SH-SY5Y (cell line): ENCODE results near the gene ILK.

Source experiments
- GATA2 ChIP-seq: IDR thresholded peaks from 2 replicates; pipeline ENCODE4 v1.6.1; 2011; ENCODE audit warnings: mild to moderate bottlenecking, low read depth, low read length
- GATA3 ChIP-seq: IDR thresholded peaks from 2 replicates; pipeline ENCODE4 v1.6.1; 2011; ENCODE audit warnings: low read depth, mild to moderate bottlenecking, low read length, moderate library complexity

DNA sequence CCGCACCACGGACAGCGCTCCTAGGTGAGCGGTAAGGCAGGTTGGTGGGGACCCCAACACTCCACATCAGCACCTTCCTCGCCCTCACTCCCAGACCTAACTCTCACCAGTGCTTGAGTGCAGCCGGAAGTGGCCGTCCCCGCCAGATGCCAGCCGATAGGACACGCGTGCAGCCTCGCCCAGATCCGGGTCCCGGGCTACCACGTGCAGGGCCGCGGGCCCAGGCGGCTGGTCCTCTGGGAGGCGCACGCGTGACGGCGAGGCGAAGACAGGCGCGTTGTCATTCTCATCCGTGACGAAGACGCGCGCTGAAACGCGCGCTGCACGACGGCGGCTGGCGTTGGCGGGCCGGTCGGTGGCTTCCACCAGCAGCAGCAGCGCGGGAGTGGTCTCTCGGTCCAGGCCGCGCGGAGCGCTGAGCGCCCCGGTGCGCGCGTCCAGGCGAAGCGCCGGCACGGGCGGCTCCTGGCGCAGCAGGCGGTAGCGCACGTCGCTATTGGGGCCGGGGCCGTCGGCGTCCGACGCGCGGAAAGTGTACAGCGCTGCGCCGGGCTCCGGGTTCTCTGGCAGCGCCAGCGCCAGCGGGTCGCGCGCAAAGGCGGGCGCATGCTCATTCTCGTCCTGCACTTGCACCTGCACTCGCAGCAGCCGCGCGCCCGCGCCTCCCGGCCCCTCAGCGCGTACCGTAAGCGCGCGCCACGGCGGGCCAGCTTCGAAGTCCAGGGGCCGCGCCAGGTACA is 26.5 kb downstream of the ILK start:
- TF ChIP-seq GATA3 (no peak), GATA2 (no peak)
